Lower leg skin (tissue), 3 donors: ENCODE measurements around the gene SLC26A11.

Experiments
- POLR2A ChIP-seq, 2 donors: fragments of 450-650 bp; IDR thresholded peaks; one replicate each; pipeline ENCODE4 v1.6.1; 2016 to 2017; ENCODE audit warnings: antibody characterized with exemption in 2 of 2, mild to moderate bottlenecking in 1 of 2, moderate library complexity in 1 of 2
- TF ChIP-seq, protein P1 (sequence below), 3 donors: fragments of 450-650 bp; IDR thresholded peaks; one replicate each; pipeline ENCODE4 v1.5.1; 2016; ENCODE audit warnings: antibody characterized with exemption in 3 of 3, mild to moderate bottlenecking in 3 of 3, moderate library complexity in 2 of 3

DNA sequence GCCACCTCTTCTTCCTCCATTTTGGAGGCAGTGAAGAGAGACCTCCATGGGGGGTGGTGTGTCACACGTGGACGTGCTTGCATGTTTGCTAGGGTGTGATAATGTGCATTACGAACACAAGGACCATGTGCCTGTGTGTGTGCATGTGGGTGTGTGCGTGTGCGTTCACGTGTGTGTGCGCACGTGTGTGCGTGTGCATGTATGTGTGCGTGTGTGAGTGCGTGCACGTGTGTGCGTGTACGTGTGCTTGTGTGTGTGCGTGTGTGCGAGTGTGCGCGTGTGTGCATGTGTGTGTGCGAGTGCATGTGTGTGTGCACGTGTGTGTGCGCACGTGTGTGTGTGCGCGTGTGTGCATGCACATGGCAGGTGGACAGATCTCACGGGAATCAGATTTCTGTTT is 69.9 kb downstream of the SLC26A11 start:
- TF ChIP-seq, protein P1, sequence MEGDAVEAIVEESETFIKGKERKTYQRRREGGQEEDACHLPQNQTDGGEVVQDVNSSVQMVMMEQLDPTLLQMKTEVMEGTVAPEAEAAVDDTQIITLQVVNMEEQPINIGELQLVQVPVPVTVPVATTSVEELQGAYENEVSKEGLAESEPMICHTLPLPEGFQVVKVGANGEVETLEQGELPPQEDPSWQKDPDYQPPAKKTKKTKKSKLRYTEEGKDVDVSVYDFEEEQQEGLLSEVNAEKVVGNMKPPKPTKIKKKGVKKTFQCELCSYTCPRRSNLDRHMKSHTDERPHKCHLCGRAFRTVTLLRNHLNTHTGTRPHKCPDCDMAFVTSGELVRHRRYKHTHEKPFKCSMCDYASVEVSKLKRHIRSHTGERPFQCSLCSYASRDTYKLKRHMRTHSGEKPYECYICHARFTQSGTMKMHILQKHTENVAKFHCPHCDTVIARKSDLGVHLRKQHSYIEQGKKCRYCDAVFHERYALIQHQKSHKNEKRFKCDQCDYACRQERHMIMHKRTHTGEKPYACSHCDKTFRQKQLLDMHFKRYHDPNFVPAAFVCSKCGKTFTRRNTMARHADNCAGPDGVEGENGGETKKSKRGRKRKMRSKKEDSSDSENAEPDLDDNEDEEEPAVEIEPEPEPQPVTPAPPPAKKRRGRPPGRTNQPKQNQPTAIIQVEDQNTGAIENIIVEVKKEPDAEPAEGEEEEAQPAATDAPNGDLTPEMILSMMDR (IDR thresholded peaks at IDR 0.05), result no peak
- no peak for TF ChIP-seq POLR2A (IDR thresholded peaks at IDR 0.05)
